ENCODE measurements around the gene SMAD1.

The SMAD1 gene

DNA sequence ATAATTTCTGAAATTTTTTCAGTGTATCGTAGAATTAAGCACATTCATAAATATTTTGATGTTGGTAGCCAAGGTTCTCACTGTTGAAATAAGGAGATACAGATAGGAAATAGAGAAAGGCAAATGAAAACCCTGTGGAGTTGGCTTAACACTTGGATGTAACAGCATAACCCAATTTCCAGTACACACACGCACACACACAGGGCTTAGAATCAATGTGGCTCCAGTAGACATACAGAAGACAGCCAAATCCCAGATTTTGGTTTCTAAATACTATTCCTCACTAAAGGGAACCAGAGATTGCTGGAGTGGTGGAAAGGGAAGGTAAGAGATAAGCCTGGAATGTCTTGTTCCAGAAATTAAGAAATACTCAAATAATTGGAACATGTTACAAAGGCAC lies 54.4 kb downstream of the SMAD1 start:
- Histone ChIP-seq H3K4me3 (replicated peaks; ENCODE audit: low read depth, low read length) (no peak overlapping the region), H3K27me3 (replicated peaks; ENCODE audit: control insufficient read depth, insufficient read depth, low read length) (no peaks in the 10 kb centered on the region), H3K36me3 (ENCODE audit: control insufficient read depth, insufficient read depth, low read length) (no peaks in the 10 kb centered on the region)
- no peak for TF ChIP-seq CTCF (IDR thresholded peaks at IDR 0.05; ENCODE audit: insufficient read depth, low read length, poor library complexity, severe bottlenecking)
- DNase-seq (ENCODE audit: extremely low read depth, insufficient read length), result no peak

- no peaks in the 10 kb centered on the region for H3K36me3 ChIP-seq (ENCODE audit: control insufficient read depth, insufficient read depth, low read length)
- H3K27me3 ChIP-seq (replicated peaks; ENCODE audit: control insufficient read depth, insufficient read depth, low read length), result no peaks in the 10 kb centered on the region
- TF ChIP-seq CTCF (IDR thresholded peaks at IDR 0.05; ENCODE audit: insufficient read depth, low read length, poor library complexity, severe bottlenecking), result no peak
- H3K4me3 ChIP-seq (replicated peaks; ENCODE audit: low read depth, low read length), result no peak overlapping the region
- DNase-seq (ENCODE audit: extremely low read depth, insufficient read length), result no peak
Measured at GRCh38 chr4:145538596-145538995, 56.9 kb downstream of the SMAD1 start.

DNA sequence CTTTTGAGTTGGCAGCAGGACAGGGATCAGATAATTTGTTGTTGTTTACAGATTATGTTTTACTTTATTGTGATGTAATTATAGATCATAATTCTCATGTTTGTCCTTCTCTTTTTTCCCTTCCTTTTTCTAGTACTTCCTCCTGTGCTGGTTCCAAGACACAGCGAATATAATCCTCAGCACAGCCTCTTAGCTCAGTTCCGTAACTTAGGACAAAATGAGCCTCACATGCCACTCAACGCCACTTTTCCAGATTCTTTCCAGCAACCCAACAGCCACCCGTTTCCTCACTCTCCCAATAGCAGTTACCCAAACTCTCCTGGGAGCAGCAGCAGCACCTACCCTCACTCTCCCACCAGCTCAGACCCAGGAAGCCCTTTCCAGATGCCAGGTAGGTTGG lies 58.0 kb downstream of the SMAD1 start:
- DNase-seq (ENCODE audit: extremely low read depth, insufficient read length), result no peak
- no peaks in the 10 kb centered on the region for H3K36me3 ChIP-seq (ENCODE audit: control insufficient read depth, insufficient read depth, low read length)
- H3K4me3 ChIP-seq (replicated peaks; ENCODE audit: low read depth, low read length), result no peak overlapping the region
- H3K27me3 ChIP-seq (replicated peaks; ENCODE audit: control insufficient read depth, insufficient read depth, low read length), result no peaks in the 10 kb centered on the region
- TF ChIP-seq CTCF (IDR thresholded peaks at IDR 0.05; ENCODE audit: insufficient read depth, low read length, poor library complexity, severe bottlenecking), result no peak

- no peaks in the 10 kb centered on the region for H3K36me3 ChIP-seq (ENCODE audit: control insufficient read depth, insufficient read depth, low read length)
- no peak overlapping the region for H3K4me3 ChIP-seq (replicated peaks; ENCODE audit: low read depth, low read length)
- H3K27me3 ChIP-seq (replicated peaks; ENCODE audit: control insufficient read depth, insufficient read depth, low read length), result no peaks in the 10 kb centered on the region
- no peak for TF ChIP-seq CTCF (IDR thresholded peaks at IDR 0.05; ENCODE audit: insufficient read depth, low read length, poor library complexity, severe bottlenecking)
- no peak for DNase-seq (ENCODE audit: extremely low read depth, insufficient read length)
Measured at GRCh38 chr4:145540235-145540634, 58.6 kb downstream of the SMAD1 start.

DNA sequence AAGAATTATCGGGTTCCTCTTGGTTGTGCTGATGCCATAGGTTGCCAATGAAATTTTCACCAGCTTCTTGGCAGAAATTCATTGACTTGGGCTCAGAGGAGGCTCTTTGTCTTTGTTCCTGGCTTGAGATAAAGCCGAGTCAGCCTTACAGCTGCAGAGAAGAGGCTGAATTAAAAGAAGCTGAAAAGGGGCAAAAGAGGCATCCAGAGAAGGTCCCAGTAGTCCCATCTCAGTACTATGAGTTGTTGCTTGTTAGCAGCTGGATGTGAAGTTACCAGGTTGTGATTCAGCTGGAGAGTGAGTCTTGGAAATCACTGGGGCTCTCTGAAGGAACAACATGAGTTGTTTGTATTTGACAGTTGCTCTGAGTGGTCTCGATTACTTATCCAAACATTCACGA lies 59.7 kb downstream of the SMAD1 start:
- H3K36me3 ChIP-seq (ENCODE audit: control insufficient read depth, insufficient read depth, low read length), result no peaks in the 10 kb centered on the region
- no peaks in the 10 kb centered on the region for H3K27me3 ChIP-seq (replicated peaks; ENCODE audit: control insufficient read depth, insufficient read depth, low read length)
- TF ChIP-seq CTCF (IDR thresholded peaks at IDR 0.05; ENCODE audit: insufficient read depth, low read length, poor library complexity, severe bottlenecking), result no peak
- no peak overlapping the region for H3K4me3 ChIP-seq (replicated peaks; ENCODE audit: low read depth, low read length)
- DNase-seq (ENCODE audit: extremely low read depth, insufficient read length), result no peak

DNA sequence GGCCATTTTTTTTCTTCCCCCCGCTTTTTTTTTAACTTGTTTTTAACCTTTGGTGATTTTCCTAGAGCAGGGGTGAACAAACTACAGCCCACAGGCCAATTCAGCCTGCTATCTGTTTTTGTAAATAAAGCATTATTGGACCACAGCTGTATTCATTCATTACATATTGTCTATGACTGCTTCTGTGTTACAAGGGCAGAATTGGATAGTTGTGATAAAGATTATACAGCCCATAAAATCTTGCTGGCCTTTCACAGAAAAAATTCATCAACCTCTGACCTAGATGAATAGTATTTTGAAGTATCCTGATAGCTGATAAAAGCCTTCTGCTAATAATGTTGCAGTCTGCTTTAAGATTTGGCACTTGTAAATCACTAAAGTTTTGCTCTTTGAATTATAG lies 63.4 kb downstream of the SMAD1 start:
- Histone ChIP-seq H3K27me3 (replicated peaks; ENCODE audit: control insufficient read depth, insufficient read depth, low read length) (no peaks in the 10 kb centered on the region), H3K4me3 (replicated peaks; ENCODE audit: low read depth, low read length) (no peak overlapping the region), H3K36me3 (ENCODE audit: control insufficient read depth, insufficient read depth, low read length) (peaks cover 6% of the 10 kb centered on the region)
- TF ChIP-seq CTCF (IDR thresholded peaks at IDR 0.05; ENCODE audit: insufficient read depth, low read length, poor library complexity, severe bottlenecking), result no peak
- no peak for DNase-seq (ENCODE audit: extremely low read depth, insufficient read length)

Data from GM06990 (cell line).